Smooth muscle cell (in vitro differentiated cells): ENCODE measurements around the gene NCOR2. TPM values are rescaled to one million over a fixed set of nuclear protein-coding genes. Genes with fewer than 3 reads are reported as not detected.
A peak's percentile ranks its signal among the peaks of the same experiment; 100 is the strongest.

ENCODE experiments used
- DNase-seq: peaks from one replicate; lab custom pipeline; 2025; ENCODE audit not compliant: unreplicated experiment; lab: John Stamatoyannopoulos, UW
- H2AFZ ChIP-seq: fragments of 200-600 bp; sonication (generic); 2 replicates; pipeline ENCODE4 v1.6.0; 2016; ENCODE audit warnings: antibody characterized with exemption, low read depth, mild to moderate bottlenecking
- H3F3A ChIP-seq: fragments of 200-600 bp; sonication (generic); 2 replicates; pipeline ENCODE4 v1.6.0; 2017; ENCODE audit warnings: antibody characterized with exemption, low read depth
- H3K27ac ChIP-seq: fragments of 200-600 bp; sonication (generic); 2 replicates; pipeline ENCODE4 v1.5.1; 2016; ENCODE audit warnings: low read depth, mild to moderate bottlenecking
- H3K27me3 ChIP-seq: fragments of 200-600 bp; sonication (generic); 2 replicates; pipeline ENCODE4 v1.6.1; 2016; ENCODE audit warnings: low read depth, mild to moderate bottlenecking
- H3K36me3 ChIP-seq: fragments of 200-600 bp; sonication (generic); 2 replicates; pipeline ENCODE4 v1.5.1; 2016; ENCODE audit warnings: low read depth
- H3K4me1 ChIP-seq: fragments of 200-600 bp; sonication (generic); 2 replicates; pipeline ENCODE4 v1.5.1; 2016; ENCODE audit warnings: low read depth
- H3K4me2 ChIP-seq: fragments of 200-600 bp; sonication (generic); 2 replicates; pipeline ENCODE4 v1.6.0; 2016; ENCODE audit warnings: mild to moderate bottlenecking
- H3K4me3 ChIP-seq: fragments of 200-600 bp; sonication (generic); 2 replicates; pipeline ENCODE4 v1.5.1; 2016; ENCODE audit warnings: mild to moderate bottlenecking
- H3K79me2 ChIP-seq: fragments of 200-600 bp; sonication (generic); 2 replicates; pipeline ENCODE4 v1.6.0; 2016; ENCODE audit warnings: low read depth, mild to moderate bottlenecking
- H3K9ac ChIP-seq: fragments of 200-600 bp; sonication (generic); 2 replicates; pipeline ENCODE4 v1.6.0; 2016; ENCODE audit warnings: low read depth
- H3K9me3 ChIP-seq: fragments of 200-600 bp; sonication (generic); replicated peaks from 2 replicates; pipeline ENCODE4 v1.5.1; 2016; ENCODE audit warnings: low read depth
- H4K20me1 ChIP-seq: fragments of 200-600 bp; sonication (generic); 2 replicates; pipeline ENCODE4 v1.6.0; 2016; ENCODE audit warnings: low read depth
- WGBS: methylation state at CpG from one replicate; pipeline ENCODE4 v1.1.7; 2016; ENCODE audit warnings: low lambda C conversion rate; 5-methylcytosine and 5-hydroxymethylcytosine counted together
- polyA plus RNA-seq: library from polyadenylated mRNA; unstranded; fragments of >200 nt; fragmentation: Nextera tagmentation; extraction: Ambion mirVana; gene quantifications from 2 replicates; pipeline ENCODE4 v1.2.1, GENCODE V29; 2016
- total RNA-seq: library from RNA; depleted of rRNA; stranded (reverse); fragments of >200 nt; gene quantifications from 2 replicates; pipeline ENCODE4 v1.2.3, GENCODE V29; 2014
- TF ChIP-seq, protein P1 (sequence below): fragments of 200-600 bp; sonication (generic); IDR thresholded peaks from 2 replicates; pipeline ENCODE4 v1.5.1; 2017; ENCODE audit warnings: borderline replicate concordance, mild to moderate bottlenecking, antibody characterized with exemption; ENCODE audit not compliant: insufficient read depth, poor library complexity, severe bottlenecking

NCOR2 gene
- 64.1 and 64.7 TPM in 2 replicates for total RNA-seq
- 164 and 169 TPM in 2 replicates for polyA plus RNA-seq

GRCh38 chr12:124566997-124567672, at the start of gene NCOR2:
NCOR2 (minus strand) TSS chr12:124567612; CDS start chr12:124495251, 72,361 bp downstream.
- DNase-seq = no peak

GRCh38 chr12:124616394-124617221, 49.2 kb upstream of the NCOR2 start:
- no peaks in the 10 kb centered on the region for H4K20me1 ChIP-seq
- no peaks in the 10 kb centered on the region for H3F3A ChIP-seq
- no peak overlapping the region for H2AFZ ChIP-seq
- no peak overlapping the region for H3K27ac ChIP-seq
- TF ChIP-seq, protein P1, sequence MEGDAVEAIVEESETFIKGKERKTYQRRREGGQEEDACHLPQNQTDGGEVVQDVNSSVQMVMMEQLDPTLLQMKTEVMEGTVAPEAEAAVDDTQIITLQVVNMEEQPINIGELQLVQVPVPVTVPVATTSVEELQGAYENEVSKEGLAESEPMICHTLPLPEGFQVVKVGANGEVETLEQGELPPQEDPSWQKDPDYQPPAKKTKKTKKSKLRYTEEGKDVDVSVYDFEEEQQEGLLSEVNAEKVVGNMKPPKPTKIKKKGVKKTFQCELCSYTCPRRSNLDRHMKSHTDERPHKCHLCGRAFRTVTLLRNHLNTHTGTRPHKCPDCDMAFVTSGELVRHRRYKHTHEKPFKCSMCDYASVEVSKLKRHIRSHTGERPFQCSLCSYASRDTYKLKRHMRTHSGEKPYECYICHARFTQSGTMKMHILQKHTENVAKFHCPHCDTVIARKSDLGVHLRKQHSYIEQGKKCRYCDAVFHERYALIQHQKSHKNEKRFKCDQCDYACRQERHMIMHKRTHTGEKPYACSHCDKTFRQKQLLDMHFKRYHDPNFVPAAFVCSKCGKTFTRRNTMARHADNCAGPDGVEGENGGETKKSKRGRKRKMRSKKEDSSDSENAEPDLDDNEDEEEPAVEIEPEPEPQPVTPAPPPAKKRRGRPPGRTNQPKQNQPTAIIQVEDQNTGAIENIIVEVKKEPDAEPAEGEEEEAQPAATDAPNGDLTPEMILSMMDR = no peak
- no peaks in the 10 kb centered on the region for H3K79me2 ChIP-seq
- no peak for DNase-seq
- H3K4me2 ChIP-seq = no peak overlapping the region
- no peaks in the 10 kb centered on the region for H3K36me3 ChIP-seq
- no peaks in the 10 kb centered on the region for H3K27me3 ChIP-seq
- H3K4me1 ChIP-seq = no peaks in the 10 kb centered on the region
- no peak overlapping the region for H3K4me3 ChIP-seq
- no peak overlapping the region for H3K9ac ChIP-seq
- H3K9me3 ChIP-seq = no peaks in the 10 kb centered on the region
- 82% methylated on average over 20 of the region's 20 CpGs for WGBS

More at GRCh38 chr12:124566997-124567672, at the start of gene NCOR2:
- H4K20me1 ChIP-seq = peaks cover 43% of the 10 kb centered on the region
- H3K4me3 ChIP-seq = peak within 1 kb of the TSS; percentile 97
- peaks cover 21% of the 10 kb centered on the region for H3F3A ChIP-seq
- TF ChIP-seq, protein P1 = no peak
- WGBS = 1% methylated on average over 16 of the region's 106 CpGs
- no peaks in the 10 kb centered on the region for H3K36me3 ChIP-seq
- H3K4me1 ChIP-seq = peaks cover 27% of the 10 kb centered on the region
- peaks cover 50% of the 10 kb centered on the region for H3K79me2 ChIP-seq
- H3K9me3 ChIP-seq = no peaks in the 10 kb centered on the region
- H3K27me3 ChIP-seq = no peaks in the 10 kb centered on the region
- H3K27ac ChIP-seq = peak within 1 kb of the TSS; percentile 98
- peak within 1 kb of the TSS; percentile 98 for H3K9ac ChIP-seq
- H2AFZ ChIP-seq = peak within 1 kb of the TSS; percentile 86
- H3K4me2 ChIP-seq = peak within 1 kb of the TSS; percentile 95

DNA sequence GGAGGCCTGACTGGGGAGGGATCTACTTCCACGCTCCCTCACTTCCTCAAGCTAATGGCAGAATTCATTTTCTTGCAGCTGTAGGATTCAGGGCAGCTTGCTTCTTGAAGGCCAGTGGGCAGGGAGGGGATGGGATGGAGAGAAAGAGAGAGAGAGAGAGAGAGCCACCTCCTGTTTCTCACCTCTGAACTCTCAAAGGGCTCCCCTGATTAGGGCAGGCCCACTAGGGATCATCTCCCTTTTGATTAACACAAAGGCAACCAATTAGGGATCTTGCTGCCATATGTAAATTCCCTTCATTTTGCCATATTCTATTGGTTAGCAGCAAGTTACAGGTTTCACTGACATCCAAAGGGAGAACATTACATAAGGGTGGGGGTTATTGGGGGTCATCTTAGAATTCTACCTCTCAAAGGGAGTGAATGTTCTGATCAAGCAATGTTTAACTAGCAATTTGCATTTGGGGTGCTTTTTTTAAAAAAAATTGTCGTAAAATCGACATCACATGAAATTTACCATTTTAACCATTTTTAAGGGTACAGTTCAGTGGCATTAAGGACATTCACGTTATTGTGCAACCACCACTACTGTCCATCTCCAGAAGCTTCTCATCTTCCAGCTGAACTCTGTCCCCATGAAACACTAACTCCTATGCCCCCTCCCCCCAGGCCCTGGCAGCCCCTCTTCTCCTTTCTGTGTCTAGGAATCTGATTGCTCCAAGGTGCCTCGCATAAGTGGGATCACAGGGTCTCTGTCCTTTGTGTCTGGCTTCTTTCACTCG, 47.3 kb upstream of the NCOR2 start:
- WGBS = 92% methylated on average over 6 of the region's 6 CpGs
- no peaks in the 10 kb centered on the region for H3K36me3 ChIP-seq
- H3K27ac ChIP-seq = no peak overlapping the region
- H3K79me2 ChIP-seq = no peaks in the 10 kb centered on the region
- no peaks in the 10 kb centered on the region for H3K4me1 ChIP-seq
- no peak for DNase-seq
- no peaks in the 10 kb centered on the region for H3K9me3 ChIP-seq
- no peaks in the 10 kb centered on the region for H4K20me1 ChIP-seq
- no peak overlapping the region for H3K4me3 ChIP-seq
- H3K9ac ChIP-seq = no peak overlapping the region
- H3F3A ChIP-seq = no peaks in the 10 kb centered on the region
- H3K4me2 ChIP-seq = no peak overlapping the region
- TF ChIP-seq, protein P1 = no peak
- no peak overlapping the region for H2AFZ ChIP-seq
- H3K27me3 ChIP-seq = no peaks in the 10 kb centered on the region
